IMR-90 (cell line): ENCODE data around the gene PDZD2. TPM values are rescaled to one million over a fixed set of nuclear protein-coding genes. Genes with fewer than 3 reads are reported as not detected.

Experiments used
- ATAC-seq: fragments of 200-7000 bp; cut with Tn5 transposase; 2 replicates; pipeline ENCODE4 v1.9.1; 2020; ENCODE audit warnings: low read depth, mild to moderate bottlenecking, moderate library complexity
- BruUV-seq: library from RNA; stranded (reverse); fragments of 400-500 nt; replicated peaks from 2 replicates; lab custom pipeline; 2021; lab: Mats Ljungman, UMichigan
- CTCF ChIA-PET: fragments of 300-600 bp; formaldehyde crosslinking; extraction: SDS; loops from one replicate; lab custom pipeline; 2021; ENCODE audit warnings: antibody characterized with exemption; lab: Yijun Ruan, JAX
- POLR2A ChIA-PET: fragments of 300-600 bp; sonication (Branson Sonifier 250); formaldehyde crosslinking; loops from one replicate; lab custom pipeline; 2022; ENCODE audit warnings: antibody characterized with exemption; ENCODE audit not compliant: unreplicated experiment; lab: Charles Lee
- DNase-seq: peaks from one replicate; pipeline ENCODE4 v3.0.0; 2013
- H2AFZ ChIP-seq: replicated peaks from 2 replicates; pipeline ENCODE3; 2013; ENCODE audit warnings: low read length, mild to moderate bottlenecking; ENCODE audit not compliant: poor library complexity
- H2AK5ac ChIP-seq: 2 replicates; pipeline ENCODE4 v1.6.1; 2013; ENCODE audit warnings: low read depth, low read length, inconsistent platforms
- H2AK9ac ChIP-seq: replicated peaks from 2 replicates; pipeline ENCODE3; 2013; ENCODE audit warnings: mild to moderate bottlenecking, low read depth, low read length, moderate library complexity; ENCODE audit not compliant: poor library complexity
- H2BK120ac ChIP-seq: 2 replicates; pipeline ENCODE4 v1.6.1; 2013; ENCODE audit warnings: low read depth, low read length, inconsistent platforms
- H2BK15ac ChIP-seq: 3 replicates; pipeline ENCODE4 v1.6.1; 2013; ENCODE audit warnings: low read depth, low read length, inconsistent platforms
- H2BK20ac ChIP-seq: 2 replicates; pipeline ENCODE4 v1.6.1; 2013; ENCODE audit warnings: low read depth, mild to moderate bottlenecking, inconsistent platforms, low read length, moderate library complexity
- H2BK5ac ChIP-seq: 2 replicates; pipeline ENCODE4 v1.6.1; 2013; ENCODE audit warnings: mild to moderate bottlenecking, low read depth, low read length, inconsistent platforms; ENCODE audit not compliant: poor library complexity, severe bottlenecking
- H3K14ac ChIP-seq: replicated peaks from 2 replicates; pipeline ENCODE4 v1.6.1; 2013; ENCODE audit warnings: low read depth, low read length, inconsistent platforms
- H3K18ac ChIP-seq: 2 replicates; pipeline ENCODE4 v1.6.1; 2013; ENCODE audit warnings: low read depth, low read length, control low read depth
- H3K23ac ChIP-seq: 2 replicates; pipeline ENCODE4 v1.6.1; 2013; ENCODE audit warnings: low read depth, low read length, inconsistent platforms
- H3K27ac ChIP-seq: 2 replicates; pipeline ENCODE4 v1.5.1; 2013; ENCODE audit warnings: mild to moderate bottlenecking, control low read depth, low read length; ENCODE audit not compliant: insufficient read depth
- H3K27me3 ChIP-seq: 2 replicates; pipeline ENCODE4 v1.6.1; 2013; ENCODE audit warnings: low read length; ENCODE audit not compliant: control insufficient read depth, insufficient read depth
- H3K36me3 ChIP-seq: 2 replicates; pipeline ENCODE4 v1.6.1; 2013; ENCODE audit warnings: low read length, mixed read lengths; ENCODE audit not compliant: control insufficient read depth, insufficient read depth
- H3K4ac ChIP-seq: 2 replicates; pipeline ENCODE4 v1.6.1; 2013; ENCODE audit warnings: low read depth, low read length, inconsistent platforms
- H3K4me1 ChIP-seq: 2 replicates; pipeline ENCODE4 v1.6.1; 2013; ENCODE audit warnings: low read length, mixed read lengths; ENCODE audit not compliant: control insufficient read depth, insufficient read depth
- H3K4me2 ChIP-seq: 2 replicates; pipeline ENCODE4 v1.6.1; 2013; ENCODE audit warnings: low read depth, mild to moderate bottlenecking, control low read depth, low read length, moderate library complexity
- H3K4me3 ChIP-seq: 2 replicates; pipeline ENCODE4 v1.5.1; 2013; ENCODE audit warnings: low read depth, mild to moderate bottlenecking, control low read depth, low read length, moderate library complexity; ENCODE audit not compliant: insufficient read depth
- H3K56ac ChIP-seq: 2 replicates; pipeline ENCODE4 v1.6.1; 2013; ENCODE audit warnings: low read length, inconsistent platforms; ENCODE audit not compliant: insufficient read depth; ENCODE audit errors: extremely low read depth
- H3K79me1 ChIP-seq, 2 experiments: 2 replicates each; pipeline ENCODE4 v1.6.1; 2013; ENCODE audit warnings: low read length in 2 of 2, inconsistent platforms in 1 of 2, low read depth in 1 of 2
- H3K9ac ChIP-seq: 2 replicates; pipeline ENCODE4 v1.6.1; 2013; ENCODE audit warnings: low read depth, low read length, control low read depth
- H3K9me1 ChIP-seq: 2 replicates; pipeline ENCODE4 v1.6.1; 2013; ENCODE audit warnings: low read length, inconsistent platforms; ENCODE audit not compliant: insufficient read depth
- H3K9me3 ChIP-seq: 2 replicates; pipeline ENCODE4 v1.6.1; 2013; ENCODE audit warnings: low read length; ENCODE audit not compliant: control insufficient read depth, insufficient read depth
- H4K20me1 ChIP-seq: 2 replicates; pipeline ENCODE4 v1.6.1; 2013; ENCODE audit warnings: low read length, inconsistent platforms; ENCODE audit not compliant: insufficient read depth
- H4K5ac ChIP-seq: 2 replicates; pipeline ENCODE4 v1.6.1; 2013; ENCODE audit warnings: mild to moderate bottlenecking, low read depth, low read length, control low read depth
- H4K8ac ChIP-seq, 2 experiments: 2 replicates each; pipeline ENCODE4 v1.6.1; 2013; ENCODE audit warnings: low read depth in 2 of 2, low read length in 2 of 2, control low read depth in 1 of 2, inconsistent platforms in 1 of 2
- H4K91ac ChIP-seq: 2 replicates; pipeline ENCODE4 v1.6.1; 2013; ENCODE audit warnings: low read depth, low read length, inconsistent platforms; ENCODE audit not compliant: insufficient read depth
- BHLHE40 ChIP-seq: fragments of 150-350 bp; IDR thresholded peaks from 2 replicates; pipeline ENCODE4 v1.6.1; 2016; ENCODE audit warnings: mild to moderate bottlenecking, low read depth, low read length
- CEBPB ChIP-seq: IDR thresholded peaks from 2 replicates; pipeline ENCODE4 v1.6.1; 2012; ENCODE audit warnings: low read depth, low read length, improper control_type of control experiment
- CHD1 ChIP-seq: IDR thresholded peaks from 2 replicates; pipeline ENCODE4 v1.6.1; 2012; ENCODE audit warnings: low read depth, low read length, improper control_type of control experiment
- FOS ChIP-seq: fragments of 150-350 bp; IDR thresholded peaks from 2 replicates; pipeline ENCODE4 v1.6.1; 2016; ENCODE audit warnings: low read depth, low read length
- MAFK ChIP-seq: IDR thresholded peaks from 2 replicates; pipeline ENCODE4 v1.6.1; 2012; ENCODE audit warnings: low read depth, low read length, improper control_type of control experiment
- MAZ ChIP-seq: IDR thresholded peaks from 2 replicates; pipeline ENCODE4 v1.6.1; 2012; ENCODE audit warnings: low read depth, mild to moderate bottlenecking, low read length, improper control_type of control experiment, moderate library complexity, borderline replicate concordance
- MXI1 ChIP-seq: IDR thresholded peaks from 2 replicates; pipeline ENCODE4 v1.6.1; 2012; ENCODE audit warnings: low read depth, mild to moderate bottlenecking, low read length, moderate library complexity, borderline replicate concordance
- NFE2L2 ChIP-seq: fragments of 150-350 bp; IDR thresholded peaks from 2 replicates; pipeline ENCODE4 v1.6.1; 2016; ENCODE audit warnings: low read depth, mild to moderate bottlenecking, low read length
- POLR2A ChIP-seq: IDR thresholded peaks from 2 replicates; pipeline ENCODE4 v1.6.1; 2012; ENCODE audit warnings: mild to moderate bottlenecking, low read depth, low read length
- RAD21 ChIP-seq: IDR thresholded peaks from 2 replicates; pipeline ENCODE4 v1.6.1; 2012; ENCODE audit warnings: low read length, improper control_type of control experiment
- RCOR1 ChIP-seq: IDR thresholded peaks from 2 replicates; pipeline ENCODE4 v1.6.1; 2012; ENCODE audit warnings: mild to moderate bottlenecking, low read length, improper control_type of control experiment; ENCODE audit not compliant: insufficient replicate concordance
- RFX5 ChIP-seq: IDR thresholded peaks from 2 replicates; pipeline ENCODE4 v1.8.0; 2012; ENCODE audit warnings: low read depth, mild to moderate bottlenecking, low read length, moderate library complexity
- SMC3 ChIP-seq: fragments of 150-350 bp; IDR thresholded peaks from 2 replicates; pipeline ENCODE4 v1.6.1; 2016; ENCODE audit warnings: low read depth, mild to moderate bottlenecking, antibody characterized with exemption, low read length, moderate library complexity
- USF2 ChIP-seq: fragments of 150-350 bp; IDR thresholded peaks from 2 replicates; pipeline ENCODE4 v1.6.1; 2017; ENCODE audit warnings: mild to moderate bottlenecking, antibody characterized with exemption, low read length, low read depth
- WGBS, 2 experiments: methylation state at CpG; one replicate each; pipeline versions ENCODE4 v1.1.5 to v1.1.7; 2013; ENCODE audit warnings: missing lambda C conversion rate in 2 of 2; ENCODE audit not compliant: insufficient read length in 1 of 2; ENCODE audit errors: extremely low coverage in 2 of 2; 5-methylcytosine and 5-hydroxymethylcytosine counted together
- dilution Hi-C: fragments of 300-500 bp; cut with HindIII; formaldehyde crosslinking; loops from one replicate; pipeline ENCODE4 v1.14.3; 2018; ENCODE audit warnings: low sequenced_read_pairs; ENCODE audit not compliant: unreplicated experiment
- in situ Hi-C: fragments of 300-500 bp; cut with MboI; formaldehyde crosslinking; loops from 3 replicates; pipeline ENCODE4 v1.14.3; 2019; ENCODE audit warnings: low sequenced_read_pairs, inconsistent platforms, mixed read lengths
- intact Hi-C: fragments of 100-400 bp; cut with micrococcal nuclease; formaldehyde crosslinking; loops from 2 replicates; pipeline ENCODE4 v1.10.0; 2022
- polyA plus RNA-seq, 3 experiments: library from polyadenylated mRNA; depleted of rRNA; stranded (reverse); fragments of >200 nt; gene quantifications; 2 replicates each; pipeline ENCODE4 v1.2.3, GENCODE V29; 2012; ENCODE audit warnings: low replicate concordance in 1 of 3
- total RNA-seq: library from RNA; depleted of rRNA; stranded (reverse); fragments of >200 nt; gene quantifications from 2 replicates; pipeline ENCODE4 v1.2.3, GENCODE V29; 2012
- TF ChIP-seq, protein P1 (sequence below): fragments of 150-350 bp; IDR thresholded peaks from 2 replicates; pipeline ENCODE4 v1.6.1; 2016; ENCODE audit warnings: low read depth, mild to moderate bottlenecking, low read length, moderate library complexity, borderline replicate concordance
- TF ChIP-seq, protein P2 (sequence below): conservative IDR thresholded peaks from 2 replicates; pipeline ENCODE4 v1.5.1; 2012; ENCODE audit warnings: mild to moderate bottlenecking, low read depth, low read length, improper control_type of control experiment

Gene PDZD2
- total and polyA plus RNA-seq, 2 of the 4 experiments (the other 2 are of a cell fraction) = under 0.01 to 0.02 TPM

DNA sequence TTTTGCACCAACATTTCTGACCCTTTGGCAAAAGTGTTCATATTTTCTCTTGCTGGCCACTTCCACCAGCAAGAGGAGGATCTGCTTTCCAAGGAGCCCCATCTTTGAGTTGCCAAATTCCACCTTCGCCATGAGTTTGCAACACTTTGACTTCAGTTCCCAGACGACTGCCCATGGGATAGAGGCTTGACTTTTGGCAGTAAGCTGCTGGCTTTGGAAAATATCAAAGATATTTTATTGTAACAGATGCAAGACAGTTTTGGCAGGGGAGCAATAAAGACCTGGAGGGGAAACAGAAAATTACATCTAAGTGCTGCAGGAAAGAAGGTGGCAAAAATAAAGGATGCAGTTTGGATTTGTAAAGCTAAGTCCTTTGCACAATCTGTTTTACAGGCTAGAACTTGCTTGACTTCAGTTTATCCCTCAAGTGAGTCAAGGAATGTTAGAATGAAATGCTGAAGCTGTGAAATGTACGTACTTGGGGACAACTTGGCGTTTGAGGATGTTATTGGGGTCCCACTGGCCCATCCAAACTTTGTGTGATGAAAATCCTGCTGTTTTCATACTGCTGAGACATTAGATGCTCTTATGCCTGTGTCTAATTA, 302.3 kb downstream of the PDZD2 start:
- H2BK5ac ChIP-seq = no peak overlapping the region
- BruUV-seq = no TSS peak
- WGBS, 2 experiments = no CpG with 5 or more reads among the region's 4 CpGs
- no peak overlapping the region for H4K5ac ChIP-seq
- H3K27ac ChIP-seq = no peak overlapping the region
- ATAC-seq = no peak
- no peaks in the 10 kb centered on the region for H3K9me1 ChIP-seq
- H3K4me3 ChIP-seq = no peak overlapping the region
- H3K36me3 ChIP-seq = no peaks in the 10 kb centered on the region
- no peak overlapping the region for H2BK20ac ChIP-seq
- no peak overlapping the region for H2AK5ac ChIP-seq
- H3K4me1 ChIP-seq = peaks cover 3% of the 10 kb centered on the region; the same call in 1 of the 2 replicates
- H3K9ac ChIP-seq = no peak overlapping the region
- ChIA-PET CTCF (no interaction called here), POLR2A (interaction anchor here (0.5 kb wide), 1 partner anchor 126 kb away, joined by 3 read pairs; no protein-coding TSS in a partner anchor)
- no peak overlapping the region for H3K56ac ChIP-seq
- no peak overlapping the region for H4K8ac ChIP-seq
- H3K27me3 ChIP-seq = peaks cover 55% of the 10 kb centered on the region
- dilution Hi-C loops (no loop called here), intact Hi-C loops (no loop called here), in situ Hi-C loops (no loop called here)
- no peak overlapping the region for H2AFZ ChIP-seq
- no peak overlapping the region for H2AK9ac ChIP-seq
- no peak overlapping the region for H3K4ac ChIP-seq
- no peak overlapping the region for H4K91ac ChIP-seq
- H3K79me1 ChIP-seq = no peaks in the 10 kb centered on the region
- no peak for TF ChIP-seq RCOR1
- TF ChIP-seq MXI1 = no peak
- no peak for TF ChIP-seq RFX5
- TF ChIP-seq FOS = no peak
- TF ChIP-seq RAD21 = no peak
- TF ChIP-seq MAZ = no peak
- no peak for TF ChIP-seq MAFK
- TF ChIP-seq, protein P1, sequence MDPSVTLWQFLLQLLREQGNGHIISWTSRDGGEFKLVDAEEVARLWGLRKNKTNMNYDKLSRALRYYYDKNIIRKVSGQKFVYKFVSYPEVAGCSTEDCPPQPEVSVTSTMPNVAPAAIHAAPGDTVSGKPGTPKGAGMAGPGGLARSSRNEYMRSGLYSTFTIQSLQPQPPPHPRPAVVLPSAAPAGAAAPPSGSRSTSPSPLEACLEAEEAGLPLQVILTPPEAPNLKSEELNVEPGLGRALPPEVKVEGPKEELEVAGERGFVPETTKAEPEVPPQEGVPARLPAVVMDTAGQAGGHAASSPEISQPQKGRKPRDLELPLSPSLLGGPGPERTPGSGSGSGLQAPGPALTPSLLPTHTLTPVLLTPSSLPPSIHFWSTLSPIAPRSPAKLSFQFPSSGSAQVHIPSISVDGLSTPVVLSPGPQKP = no peak
- TF ChIP-seq CEBPB = no peak
- no peak for TF ChIP-seq BHLHE40
- TF ChIP-seq SMC3 = no peak
- no peak for TF ChIP-seq CHD1
- TF ChIP-seq, protein P2, sequence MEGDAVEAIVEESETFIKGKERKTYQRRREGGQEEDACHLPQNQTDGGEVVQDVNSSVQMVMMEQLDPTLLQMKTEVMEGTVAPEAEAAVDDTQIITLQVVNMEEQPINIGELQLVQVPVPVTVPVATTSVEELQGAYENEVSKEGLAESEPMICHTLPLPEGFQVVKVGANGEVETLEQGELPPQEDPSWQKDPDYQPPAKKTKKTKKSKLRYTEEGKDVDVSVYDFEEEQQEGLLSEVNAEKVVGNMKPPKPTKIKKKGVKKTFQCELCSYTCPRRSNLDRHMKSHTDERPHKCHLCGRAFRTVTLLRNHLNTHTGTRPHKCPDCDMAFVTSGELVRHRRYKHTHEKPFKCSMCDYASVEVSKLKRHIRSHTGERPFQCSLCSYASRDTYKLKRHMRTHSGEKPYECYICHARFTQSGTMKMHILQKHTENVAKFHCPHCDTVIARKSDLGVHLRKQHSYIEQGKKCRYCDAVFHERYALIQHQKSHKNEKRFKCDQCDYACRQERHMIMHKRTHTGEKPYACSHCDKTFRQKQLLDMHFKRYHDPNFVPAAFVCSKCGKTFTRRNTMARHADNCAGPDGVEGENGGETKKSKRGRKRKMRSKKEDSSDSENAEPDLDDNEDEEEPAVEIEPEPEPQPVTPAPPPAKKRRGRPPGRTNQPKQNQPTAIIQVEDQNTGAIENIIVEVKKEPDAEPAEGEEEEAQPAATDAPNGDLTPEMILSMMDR = no peak
- TF ChIP-seq USF2 = no peak
- no peak for TF ChIP-seq NFE2L2
- TF ChIP-seq POLR2A = no peak
- no peak overlapping the region for H2BK120ac ChIP-seq
- H4K20me1 ChIP-seq = no peaks in the 10 kb centered on the region
- H3K4me2 ChIP-seq = no peak overlapping the region
- no peak overlapping the region for H3K23ac ChIP-seq
- H3K14ac ChIP-seq = no peak overlapping the region
- H3K18ac ChIP-seq = no peak overlapping the region
- no peak overlapping the region for H2BK15ac ChIP-seq
- DNase-seq = no peak
- H3K9me3 ChIP-seq = peaks cover 1% of the 10 kb centered on the region; the same call in 1 of the 2 replicates
